Measurements from ENCODE around the gene SGMS1.

The SGMS1 gene

GRCh38 chr10:50397312-50398140, 226.2 kb downstream of the SGMS1 start:
- no peak for DNase-seq (ENCODE audit: low spot score)

GRCh38 chr10:50396491-50397311, 227.1 kb downstream of the SGMS1 start:
- no peak for DNase-seq (ENCODE audit: low spot score)

GRCh38 chr10:50395851-50396250, 227.9 kb downstream of the SGMS1 start:
- no peak for DNase-seq (ENCODE audit: low spot score)

- no peak for DNase-seq (ENCODE audit: low spot score)
Observed at GRCh38 chr10:50395271-50395670, 228.5 kb downstream of the SGMS1 start.

- DNase-seq (ENCODE audit: low spot score) = no peak
Observed at GRCh38 chr10:50394832-50395231, 228.9 kb downstream of the SGMS1 start.

GRCh38 chr10:50393784-50394467, 229.8 kb downstream of the SGMS1 start:
- DNase-seq (ENCODE audit: low spot score) = no peak

GRCh38 chr10:50392966-50393718, 230.6 kb downstream of the SGMS1 start:
- no peak for DNase-seq (ENCODE audit: low spot score)

GRCh38 chr10:50392426-50392825, 231.3 kb downstream of the SGMS1 start:
- DNase-seq (ENCODE audit: low spot score) = no peak

GRCh38 chr10:50390302-50390701, 233.5 kb downstream of the SGMS1 start:
- DNase-seq (ENCODE audit: low spot score) = no peak

- DNase-seq (ENCODE audit: low spot score) = no peak
Observed at GRCh38 chr10:50388181-50388580, 235.6 kb downstream of the SGMS1 start.

GRCh38 chr10:50387732-50388073, 236.1 kb downstream of the SGMS1 start:
- DNase-seq (ENCODE audit: low spot score) = no peak

- no peak for DNase-seq (ENCODE audit: low spot score)
Observed at GRCh38 chr10:50387007-50387731, 236.6 kb downstream of the SGMS1 start.

GRCh38 chr10:50385624-50386023, 238.1 kb downstream of the SGMS1 start:
- no peak for DNase-seq (ENCODE audit: low spot score)

- DNase-seq (ENCODE audit: low spot score) = no peak
Observed at GRCh38 chr10:50384898-50385297, 238.9 kb downstream of the SGMS1 start.

- no peak for DNase-seq (ENCODE audit: low spot score)
Observed at GRCh38 chr10:50384238-50384637, 239.5 kb downstream of the SGMS1 start.

GRCh38 chr10:50382576-50383023, 241.2 kb downstream of the SGMS1 start:
- DNase-seq (ENCODE audit: low spot score) = no peak

- DNase-seq (ENCODE audit: low spot score) = no peak
Observed at GRCh38 chr10:50381642-50382041, 242.1 kb downstream of the SGMS1 start.

GRCh38 chr10:50379616-50380015, 244.1 kb downstream of the SGMS1 start:
- DNase-seq (ENCODE audit: low spot score) = no peak

- DNase-seq (ENCODE audit: low spot score) = no peak
Observed at GRCh38 chr10:50375745-50376144, 248.0 kb downstream of the SGMS1 start.

- DNase-seq (ENCODE audit: low spot score) = no peak
Observed at GRCh38 chr10:50375051-50375452, 248.7 kb downstream of the SGMS1 start.

GRCh38 chr10:50373821-50374501, 249.8 kb downstream of the SGMS1 start:
- no peak for DNase-seq (ENCODE audit: low spot score)

Measured in ecto neural progenitor cell (in vitro differentiated cells).